Pons (tissue), 1 donor: Measurements from ENCODE around the gene PPP2R5D.

ENCODE experiments used
- DNase-seq: peaks from one replicate; pipeline ENCODE4 v3.0.0-alpha.2; 2016; ENCODE audit warnings: low spot score

PPP2R5D gene

DNA sequence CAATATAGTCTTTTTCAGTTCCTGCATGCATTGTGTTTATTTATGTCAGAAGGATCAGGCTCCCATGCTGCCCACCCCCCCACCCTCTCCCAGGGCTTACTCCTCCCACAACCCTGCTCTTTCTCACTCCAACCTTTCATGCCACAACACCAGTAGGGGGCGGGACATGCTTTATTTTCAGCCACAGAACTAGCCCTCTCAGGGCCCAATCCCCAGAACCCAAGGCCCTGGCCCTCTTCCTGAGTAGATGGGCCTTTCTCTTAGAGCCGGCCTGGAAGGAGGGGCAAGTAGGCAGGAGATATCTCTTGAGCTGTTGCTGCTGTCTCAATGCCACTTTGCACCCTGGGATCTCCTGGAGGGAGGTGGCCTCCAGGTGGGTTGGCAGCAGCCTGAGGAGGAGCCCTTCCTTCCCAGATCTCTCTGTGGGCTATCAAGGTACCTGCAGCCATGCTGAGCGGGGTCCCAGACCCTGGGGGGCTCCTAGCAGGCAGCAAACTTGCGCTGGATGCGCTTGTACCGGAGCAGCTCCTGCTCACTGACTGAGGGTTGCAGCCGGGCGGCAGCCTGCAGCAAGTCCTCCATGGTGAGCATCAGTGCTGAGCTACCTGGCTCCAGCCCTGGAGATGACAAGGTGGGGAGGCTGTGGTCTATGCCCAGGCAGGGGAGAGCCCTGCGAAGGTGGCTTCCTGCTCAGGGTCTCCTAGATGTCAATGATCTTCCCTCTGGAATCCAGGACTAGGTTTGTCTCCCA, 20.3 kb upstream of the PPP2R5D start:
- no peak for DNase-seq

GRCh38 chr6:42966571-42966970, 17.8 kb upstream of the PPP2R5D start:
- no peak for DNase-seq

- DNase-seq = no peak
Observed at GRCh38 chr6:42967228-42967627, 17.1 kb upstream of the PPP2R5D start.

GRCh38 chr6:42968126-42968701, 16.2 kb upstream of the PPP2R5D start:
- DNase-seq = no peak

GRCh38 chr6:42968783-42969182, 15.6 kb upstream of the PPP2R5D start:
- DNase-seq = no peak

DNA sequence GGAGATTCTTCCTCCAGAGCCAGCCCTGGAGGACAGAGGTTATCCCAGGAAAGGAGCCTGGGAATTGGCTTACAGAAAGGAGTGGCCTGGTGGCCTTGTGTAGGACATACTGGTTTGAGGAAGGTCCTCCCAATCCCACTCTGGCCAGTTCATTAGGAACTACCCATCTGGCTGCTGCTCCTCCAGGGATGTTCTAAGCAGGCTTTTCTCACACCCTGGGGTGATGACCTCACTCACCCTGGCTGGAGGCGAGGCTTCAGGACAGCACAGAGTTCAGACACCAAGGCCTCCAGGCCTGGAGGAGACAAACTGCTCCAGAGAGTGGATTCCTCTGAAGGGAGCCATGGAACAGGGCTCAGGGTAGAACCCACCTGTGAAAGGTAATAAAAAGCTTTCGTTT, 14.9 kb upstream of the PPP2R5D start:
- no peak for DNase-seq

- no peak for DNase-seq
Observed at GRCh38 chr6:42969934-42970333, 14.4 kb upstream of the PPP2R5D start.

- DNase-seq = no peak
Observed at GRCh38 chr6:42970871-42971612, 13.3 kb upstream of the PPP2R5D start.

- DNase-seq = no peak
Observed at GRCh38 chr6:42971746-42972327, 12.5 kb upstream of the PPP2R5D start.

DNA sequence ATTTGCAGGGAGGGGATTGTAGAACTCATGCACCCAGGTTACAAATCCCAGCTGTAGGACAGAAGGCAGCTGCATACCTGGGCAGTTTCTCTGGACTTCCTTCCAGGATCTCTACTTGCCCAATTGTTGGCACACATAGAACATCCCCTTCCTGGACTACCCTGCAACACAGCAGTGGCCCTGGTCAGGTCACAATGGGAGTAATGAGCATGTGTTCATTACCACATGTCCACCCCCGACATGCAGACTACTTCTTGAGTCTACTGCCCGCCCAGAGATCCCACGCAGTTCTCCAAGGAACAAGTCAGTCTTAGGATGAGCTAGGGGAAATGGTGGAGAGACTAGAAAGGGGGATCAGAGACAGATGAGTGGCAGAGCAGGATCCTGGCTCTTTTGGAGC, 10.4 kb upstream of the PPP2R5D start:
- no peak for DNase-seq

GRCh38 chr6:42974919-42975505, 9.4 kb upstream of the PPP2R5D start:
- DNase-seq = no peak

DNA sequence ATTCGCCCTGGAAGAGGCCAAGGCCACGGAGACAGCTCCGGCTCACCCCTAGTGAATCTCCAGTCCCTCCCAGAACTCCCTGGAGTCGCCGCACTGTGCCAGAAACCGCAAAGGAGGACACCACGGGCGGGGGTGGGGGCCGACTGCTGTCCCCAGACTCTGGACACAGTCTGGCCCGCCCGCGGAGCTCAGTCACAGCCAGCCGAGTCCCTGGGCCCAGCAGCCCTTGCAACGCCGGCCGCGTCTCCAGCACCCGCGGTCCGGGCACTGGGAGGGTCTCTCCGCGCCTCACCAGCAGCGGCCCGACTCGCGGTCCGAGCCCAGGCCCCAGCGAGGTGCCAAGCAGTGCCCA, 5.9 kb upstream of the PPP2R5D start:
- no peak for DNase-seq

GRCh38 chr6:42978839-42979522, 5.4 kb upstream of the PPP2R5D start, which contains the start of gene PEX6:
PEX6 (minus strand) TSS chr6:42979181; CDS start chr6:42979150, 31 bp downstream.
- DNase-seq = peak; percentile 73

- DNase-seq = no peak
Observed at GRCh38 chr6:42979523-42980177, 4.7 kb upstream of the PPP2R5D start.

DNA sequence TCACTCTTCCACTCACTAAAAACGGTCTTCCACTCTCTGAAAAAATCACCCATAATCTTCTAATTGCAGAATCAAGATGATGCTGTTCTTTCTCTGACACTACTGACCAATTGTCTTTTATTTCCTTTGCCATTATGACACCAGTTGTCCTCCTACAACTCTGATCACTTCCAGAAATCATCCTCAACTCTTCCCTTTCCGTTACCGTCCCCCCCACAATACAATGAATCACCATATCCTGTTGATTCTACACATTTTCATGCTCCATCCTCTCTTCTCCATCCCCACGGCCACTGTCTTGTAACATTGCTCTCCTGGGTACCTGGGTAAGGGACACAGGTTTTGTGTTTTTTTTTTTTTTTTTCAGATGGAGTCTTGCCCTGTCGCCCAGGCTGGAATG, 2.5 kb upstream of the PPP2R5D start:
- no peak for DNase-seq

DNA sequence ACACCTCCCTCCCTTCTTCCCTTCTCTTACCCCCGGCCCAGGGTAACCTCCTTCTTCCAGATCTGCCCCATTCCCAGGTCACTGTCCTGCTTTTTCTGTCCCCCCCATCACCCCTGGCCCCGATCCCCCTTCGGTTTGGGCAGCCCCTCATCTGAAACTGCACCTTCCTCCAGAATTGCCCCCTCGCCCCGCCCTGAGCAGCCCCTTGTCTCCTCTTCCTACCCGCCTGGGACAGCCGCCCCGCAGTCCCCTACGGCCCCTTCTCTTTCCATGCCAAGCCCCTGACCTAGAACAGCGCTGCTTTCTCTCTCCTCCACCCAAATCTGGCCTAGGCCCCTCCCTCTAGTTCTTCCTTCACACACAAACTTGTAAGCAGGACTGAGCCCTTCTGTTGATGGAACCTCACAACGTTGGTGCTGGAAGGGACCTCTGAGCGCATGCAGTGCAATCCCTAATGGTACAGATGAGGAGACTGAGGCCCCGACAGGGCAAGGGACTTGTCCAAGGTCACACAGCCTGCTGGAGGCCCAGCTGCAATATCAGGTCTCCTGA, 630 bp downstream of the PPP2R5D start:
- no peak for DNase-seq

GRCh38 chr6:42987533-42988451, 3.4 kb downstream of the PPP2R5D start:
- no peak for DNase-seq

GRCh38 chr6:42988486-42989020, 4.2 kb downstream of the PPP2R5D start:
- DNase-seq = no peak

GRCh38 chr6:42989923-42990322, 5.6 kb downstream of the PPP2R5D start:
- no peak for DNase-seq

DNA sequence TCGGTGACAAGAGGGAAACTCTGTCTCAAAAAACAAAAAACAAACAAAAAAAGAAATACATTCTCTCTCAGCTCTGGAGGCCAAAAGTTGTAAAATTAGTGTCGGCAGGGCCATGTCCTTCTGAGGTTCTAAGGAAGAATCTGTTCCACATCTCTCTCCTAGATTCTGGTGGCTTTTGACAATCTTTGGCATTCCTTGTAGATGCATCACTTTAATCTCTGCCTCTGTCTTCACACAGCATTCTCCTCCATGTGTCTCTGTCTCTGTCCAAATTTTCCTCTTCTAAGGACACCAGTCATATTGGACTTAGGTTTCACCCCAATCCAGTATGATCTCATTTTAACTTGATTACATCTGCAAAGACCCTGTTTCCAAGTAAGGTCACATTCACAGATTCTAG, 9.1 kb downstream of the PPP2R5D start:
- no peak for DNase-seq
